Mucosa of rectum (tissue), 2 donors: ENCODE data around the gene CHST4.
"Not testable (repeated sequence)": the region's sequence is repeated elsewhere in the genome, so short reads cannot be mapped to it uniquely, and the experiment has no call there.

Experiments
- H3K27ac ChIP-seq, 2 donors: one replicate each; pipeline ENCODE4 v1.7.0; 2013; ENCODE audit warnings: inconsistent platforms in 2 of 2, low read depth in 2 of 2, low read length in 2 of 2
- H3K27me3 ChIP-seq, 2 donors: one replicate each; pipeline ENCODE4 v1.7.0; 2013; ENCODE audit warnings: low read length in 2 of 2; ENCODE audit not compliant: control insufficient read depth in 2 of 2, insufficient read depth in 2 of 2
- H3K36me3 ChIP-seq, 2 donors: one replicate each; pipeline ENCODE4 v1.7.0; 2013; ENCODE audit warnings: low read length in 2 of 2; ENCODE audit not compliant: control insufficient read depth in 2 of 2, insufficient read depth in 2 of 2
- H3K4me1 ChIP-seq, 2 donors: one replicate each; pipeline ENCODE4 v1.7.0; 2013; ENCODE audit warnings: low read length in 2 of 2, mild to moderate bottlenecking in 1 of 2; ENCODE audit not compliant: control insufficient read depth in 2 of 2, insufficient read depth in 2 of 2
- H3K4me3 ChIP-seq, 2 donors: one replicate each; pipeline ENCODE4 v1.7.0; 2013; ENCODE audit warnings: low read length in 2 of 2
- H3K9ac ChIP-seq, 2 donors: one replicate each; pipeline ENCODE4 v1.7.0; 2013; ENCODE audit warnings: low read length in 2 of 2, low read depth in 1 of 2, mild to moderate bottlenecking in 1 of 2
- H3K9me3 ChIP-seq, 2 donors: one replicate each; pipeline ENCODE4 v1.7.0; 2013; ENCODE audit warnings: low read length in 2 of 2; ENCODE audit not compliant: control insufficient read depth in 2 of 2
- donor health status: healthy.
- donor health status: Normal muscosa, but diverticular disease.

CHST4 gene

GRCh38 chr16:71552698-71553503 is 26.7 kb downstream of the CHST4 start:
- Histone ChIP-seq H3K4me3 (no peak overlapping the region), H3K4me1 (no peaks in the 10 kb centered on the region), H3K36me3 (no peaks in the 10 kb centered on the region), H3K27me3 (no peaks in the 10 kb centered on the region), H3K9me3 (no peaks in the 10 kb centered on the region), H3K9ac (no peak overlapping the region), H3K27ac (no peak overlapping the region)

- no peaks in the 10 kb centered on the region for H3K36me3 ChIP-seq
- H3K4me3 ChIP-seq = no peak overlapping the region
- H3K27me3 ChIP-seq = no peaks in the 10 kb centered on the region
- H3K9me3 ChIP-seq = no peaks in the 10 kb centered on the region
- H3K27ac ChIP-seq = no peak overlapping the region
- H3K4me1 ChIP-seq = no peaks in the 10 kb centered on the region
- no peak overlapping the region for H3K9ac ChIP-seq
Measured at GRCh38 chr16:71555230-71555891, 29.1 kb downstream of the CHST4 start.

DNA sequence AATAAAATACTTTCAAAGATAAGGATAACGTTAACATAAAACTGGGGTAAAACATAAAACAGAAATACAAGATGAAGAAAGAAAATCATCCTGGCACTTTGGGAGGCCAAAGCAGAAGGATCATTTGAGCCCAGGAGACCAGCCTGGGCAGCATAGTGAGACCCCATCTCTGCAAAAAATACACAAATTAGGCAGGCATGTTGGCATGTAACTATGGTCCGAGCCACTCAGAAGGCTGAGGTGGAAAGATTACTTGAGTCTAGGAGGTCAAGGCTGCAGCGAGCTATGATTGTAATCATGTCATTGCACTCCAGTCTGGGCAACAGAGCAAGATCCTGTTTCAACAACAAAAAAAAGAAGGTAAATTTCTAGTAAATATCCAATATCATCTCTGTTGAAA is 31.1 kb downstream of the CHST4 start:
- H3K9me3 ChIP-seq = no peaks in the 10 kb centered on the region
- no peaks in the 10 kb centered on the region for H3K27me3 ChIP-seq
- no peak overlapping the region for H3K27ac ChIP-seq
- no peak overlapping the region for H3K4me3 ChIP-seq
- H3K36me3 ChIP-seq = no peaks in the 10 kb centered on the region
- no peaks in the 10 kb centered on the region for H3K4me1 ChIP-seq
- no peak overlapping the region for H3K9ac ChIP-seq

DNA sequence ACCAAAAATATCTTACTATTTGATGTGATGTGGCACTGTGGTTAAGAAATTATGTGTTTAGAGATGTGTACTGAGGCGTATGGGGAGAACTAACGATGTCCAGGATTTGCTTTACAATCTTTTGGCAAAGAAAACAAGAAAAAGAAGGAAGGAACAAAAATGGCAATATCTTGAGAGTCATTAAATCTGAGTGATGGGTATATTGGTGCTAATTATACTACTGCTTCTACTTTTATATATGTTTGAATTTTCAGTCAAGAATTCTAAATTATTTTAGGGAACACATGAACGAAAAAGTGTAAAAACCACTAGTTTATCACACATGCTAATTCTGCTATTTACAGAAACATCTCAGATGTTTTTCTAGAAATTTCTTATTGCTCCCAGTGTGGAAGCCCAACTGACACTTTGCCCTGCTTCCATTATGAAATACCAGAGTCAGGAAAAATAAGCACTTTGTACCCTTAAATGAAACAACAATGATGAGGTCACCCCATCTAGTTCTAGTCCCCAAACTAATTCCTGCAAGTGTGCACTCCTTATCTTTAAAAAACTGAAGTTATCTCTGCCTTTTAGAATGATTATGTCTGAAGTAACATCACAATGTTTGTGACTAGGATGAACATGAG is 31.8 kb downstream of the CHST4 start:
- no peak overlapping the region for H3K9ac ChIP-seq
- no peaks in the 10 kb centered on the region for H3K4me1 ChIP-seq
- no peaks in the 10 kb centered on the region for H3K36me3 ChIP-seq
- no peaks in the 10 kb centered on the region for H3K27me3 ChIP-seq
- H3K4me3 ChIP-seq = no peak overlapping the region
- no peaks in the 10 kb centered on the region for H3K9me3 ChIP-seq
- H3K27ac ChIP-seq = no peak overlapping the region

DNA sequence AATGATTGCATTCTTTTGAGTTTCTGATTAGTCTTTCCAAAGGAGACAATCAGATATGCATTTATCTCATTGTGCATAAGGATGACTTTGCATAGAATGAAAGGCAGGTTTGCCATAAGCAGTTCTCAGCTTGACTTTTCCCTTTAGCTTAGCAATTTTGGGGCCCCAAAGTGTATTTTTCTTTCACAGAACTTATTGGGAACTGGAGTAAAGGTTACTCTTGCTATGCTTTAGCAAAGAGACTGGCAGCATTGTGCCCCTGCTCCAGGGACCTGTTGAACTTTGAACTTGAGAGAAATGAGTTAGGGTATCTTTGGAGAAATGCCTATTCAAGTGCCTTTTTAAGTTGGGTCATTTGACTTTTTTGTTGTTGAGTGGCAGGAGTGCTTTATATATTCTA is 33.6 kb downstream of the CHST4 start:
- peaks cover 0 to 6% of the 10 kb centered on the region in 2 donors for H3K4me1 ChIP-seq
- no peaks in the 10 kb centered on the region for H3K36me3 ChIP-seq
- no peak overlapping the region for H3K4me3 ChIP-seq
- H3K9ac ChIP-seq = no peak overlapping the region
- H3K27me3 ChIP-seq = no peaks in the 10 kb centered on the region
- no peaks in the 10 kb centered on the region for H3K9me3 ChIP-seq
- no peak overlapping the region for H3K27ac ChIP-seq

DNA sequence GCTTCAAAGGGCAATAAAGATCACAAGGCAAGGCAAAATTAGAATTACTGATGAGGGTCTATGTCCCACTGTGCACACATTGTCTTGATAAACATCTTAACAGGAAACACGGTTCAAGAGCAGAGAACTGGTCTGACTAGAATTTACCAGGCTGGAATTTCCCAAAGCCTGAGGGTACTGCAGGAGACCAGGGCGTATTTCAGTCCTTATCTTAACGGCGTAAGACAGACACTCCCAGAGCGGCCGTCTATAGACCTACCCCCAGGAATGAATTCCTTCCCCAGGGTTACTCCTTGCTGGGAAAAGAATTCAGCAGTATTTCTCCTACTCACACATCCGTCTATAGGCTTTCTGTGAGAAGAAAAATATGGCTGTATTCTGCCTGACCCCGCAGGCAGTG is 35.7 kb downstream of the CHST4 start:
- not testable (repeated sequence) for H3K27me3 ChIP-seq, H3K36me3 ChIP-seq, H3K9me3 ChIP-seq, H3K4me3 ChIP-seq, H3K9ac ChIP-seq, H3K27ac ChIP-seq
- H3K4me1 ChIP-seq = peaks cover 8 to 15% of the 10 kb centered on the region in 2 donors

DNA sequence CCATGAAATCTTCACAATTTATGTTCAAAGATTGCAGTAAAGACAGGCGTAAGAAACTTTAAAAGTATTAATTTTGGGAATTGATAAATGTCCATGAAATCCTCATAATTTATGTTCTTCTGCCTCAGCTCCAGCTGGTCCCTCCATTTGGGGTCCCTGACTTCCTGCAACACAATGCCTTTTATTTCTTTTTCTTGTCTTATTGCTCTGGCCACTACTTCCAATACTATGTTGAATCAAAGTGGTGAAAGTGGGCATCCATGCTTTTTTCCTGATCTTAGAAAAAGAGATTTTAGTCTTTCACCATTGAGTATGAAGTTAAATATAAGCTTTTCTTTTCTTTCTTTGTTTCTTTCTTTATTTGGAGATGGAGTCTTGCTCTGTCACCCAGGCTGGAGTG is 36.3 kb downstream of the CHST4 start:
- Histone ChIP-seq H3K4me1 (peaks cover 8 to 15% of the 10 kb centered on the region in 2 donors), H3K27me3 (no peaks in the 10 kb centered on the region), H3K9me3 (no peaks in the 10 kb centered on the region), H3K27ac (no peak overlapping the region), H3K9ac (no peak overlapping the region), H3K36me3 (no peaks in the 10 kb centered on the region), H3K4me3 (no peak overlapping the region)

DNA sequence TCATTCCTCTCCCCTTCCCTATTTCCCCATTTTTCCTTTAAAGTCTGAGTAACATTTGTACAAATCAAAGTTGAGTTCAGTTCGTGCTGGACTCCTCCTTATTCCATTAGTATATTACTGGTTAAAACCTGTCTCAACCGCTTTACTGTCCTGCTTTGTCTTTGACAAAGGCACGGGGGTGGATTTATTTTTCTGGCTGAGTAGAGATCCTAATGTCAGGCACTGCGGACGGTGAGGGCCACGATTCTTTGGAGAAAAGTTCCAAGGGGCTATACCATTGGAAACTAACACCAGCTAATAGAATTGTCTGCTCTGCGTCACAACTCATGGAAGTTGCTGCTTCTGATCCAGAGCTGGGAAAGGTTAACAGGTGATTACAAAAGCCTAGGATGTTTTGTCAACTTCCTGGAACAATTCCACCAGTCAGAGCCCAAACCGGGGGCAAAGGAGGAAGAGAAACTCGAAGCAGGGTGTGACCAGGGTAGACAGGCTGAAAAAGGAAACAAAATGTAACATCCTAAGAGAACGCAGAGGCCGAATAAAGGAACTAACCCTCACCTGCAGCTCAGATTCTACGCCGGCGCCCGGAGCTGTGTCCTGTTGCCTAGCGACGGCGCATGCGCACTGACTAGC is 38.2 kb downstream of the CHST4 start:
- H3K27ac ChIP-seq = peak overlapping the region; percentile 85 to 92
- peak overlapping the region; percentile 55 to 76 for H3K9ac ChIP-seq
- H3K27me3 ChIP-seq = no peaks in the 10 kb centered on the region

GRCh38 chr16:71565812-71566700 is 39.8 kb downstream of the CHST4 start:
- H3K9ac ChIP-seq = peak overlapping the region; percentile 55 to 76
- H3K27me3 ChIP-seq = no peaks in the 10 kb centered on the region
- no peaks in the 10 kb centered on the region for H3K9me3 ChIP-seq
- H3K27ac ChIP-seq = peak overlapping the region; percentile 85 to 92
- peak overlapping the region; percentile 80 to 89 for H3K4me3 ChIP-seq
- no peaks in the 10 kb centered on the region for H3K36me3 ChIP-seq
- H3K4me1 ChIP-seq = peaks cover 12 to 18% of the 10 kb centered on the region in 2 donors

More for the DNA sequence above, 38.2 kb downstream of the CHST4 start:
- Histone ChIP-seq H3K9me3 (no peaks in the 10 kb centered on the region), H3K36me3 (no peaks in the 10 kb centered on the region), H3K4me1 (peaks cover 8 to 15% of the 10 kb centered on the region in 2 donors), H3K4me3 (peak overlapping the region; percentile 80 to 89)
